OCI-LY1 (cell line): ENCODE data around the gene C15orf40.
"Not testable (repeated sequence)": the region's sequence is repeated elsewhere in the genome, so short reads cannot be mapped to it uniquely, and the experiment has no call there.

Experiments used
- EZH2 ChIP-seq: fragments of 200-600 bp; sonication (generic), shearing (Covaris generic); IDR thresholded peaks from 2 replicates; pipeline ENCODE4 v1.8.0; 2017; ENCODE audit warnings: borderline replicate concordance, mixed run types, mild to moderate bottlenecking, antibody characterized with exemption, low read length, moderate library complexity, mixed read lengths
- TF ChIP-seq, protein P1 (sequence below): fragments of 200-600 bp; sonication (generic), shearing (Covaris generic); IDR thresholded peaks from 2 replicates; pipeline ENCODE4 v1.5.1; 2017; ENCODE audit warnings: mild to moderate bottlenecking, antibody characterized with exemption, low read length, moderate library complexity, mixed read lengths

DNA sequence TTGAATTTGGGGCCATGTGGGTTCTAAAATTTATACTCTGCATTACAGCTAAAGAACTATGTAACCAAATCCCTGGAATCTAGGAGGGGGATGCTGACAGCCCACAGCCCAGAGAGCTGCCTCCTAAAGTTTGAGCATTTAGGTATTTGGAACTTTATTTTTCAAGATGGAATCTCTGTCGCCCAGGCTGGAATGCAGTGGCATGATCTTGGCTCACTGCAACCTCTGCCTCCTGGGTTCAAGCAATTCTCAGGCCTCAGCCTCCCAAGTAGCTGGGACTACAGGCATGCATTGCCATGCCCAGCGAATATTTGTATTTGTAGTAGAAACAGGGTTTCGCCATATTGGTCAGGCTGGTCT lies 10.8 kb downstream of the C15orf40 start:
- TF ChIP-seq, protein P1, sequence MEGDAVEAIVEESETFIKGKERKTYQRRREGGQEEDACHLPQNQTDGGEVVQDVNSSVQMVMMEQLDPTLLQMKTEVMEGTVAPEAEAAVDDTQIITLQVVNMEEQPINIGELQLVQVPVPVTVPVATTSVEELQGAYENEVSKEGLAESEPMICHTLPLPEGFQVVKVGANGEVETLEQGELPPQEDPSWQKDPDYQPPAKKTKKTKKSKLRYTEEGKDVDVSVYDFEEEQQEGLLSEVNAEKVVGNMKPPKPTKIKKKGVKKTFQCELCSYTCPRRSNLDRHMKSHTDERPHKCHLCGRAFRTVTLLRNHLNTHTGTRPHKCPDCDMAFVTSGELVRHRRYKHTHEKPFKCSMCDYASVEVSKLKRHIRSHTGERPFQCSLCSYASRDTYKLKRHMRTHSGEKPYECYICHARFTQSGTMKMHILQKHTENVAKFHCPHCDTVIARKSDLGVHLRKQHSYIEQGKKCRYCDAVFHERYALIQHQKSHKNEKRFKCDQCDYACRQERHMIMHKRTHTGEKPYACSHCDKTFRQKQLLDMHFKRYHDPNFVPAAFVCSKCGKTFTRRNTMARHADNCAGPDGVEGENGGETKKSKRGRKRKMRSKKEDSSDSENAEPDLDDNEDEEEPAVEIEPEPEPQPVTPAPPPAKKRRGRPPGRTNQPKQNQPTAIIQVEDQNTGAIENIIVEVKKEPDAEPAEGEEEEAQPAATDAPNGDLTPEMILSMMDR = not testable (repeated sequence)
- TF ChIP-seq EZH2 = not testable (repeated sequence)
